ENCODE measurements around the gene SP7.

- TF ChIP-seq MEIS2 (IDR thresholded peaks at IDR 0.05; ENCODE audit: partially characterized antibody) = no peak
- no peak for TF ChIP-seq MTA1 (IDR thresholded peaks at IDR 0.05; ENCODE audit: borderline replicate concordance)
- 0 out of 2 replicates have a peak, but pooled peaks have one; percentile 7 for TF ChIP-seq TCF3 (CRISPR knock-in tag; IDR thresholded peaks at IDR 0.05)
- TF ChIP-seq CHD4 (IDR thresholded peaks at IDR 0.05; ENCODE audit: insufficient read depth, insufficient replicate concordance, low read depth, low read length, poor library complexity, severe bottlenecking) = no peak
- no peak for TF ChIP-seq ZNF184 (CRISPR knock-in tag; IDR thresholded peaks at IDR 0.05)
- no peak for TF ChIP-seq GTF2B (IDR thresholded peaks at IDR 0.05; ENCODE audit: extremely low read depth, insufficient read length)
- no peak for TF ChIP-seq ZNF696 (CRISPR knock-in tag; conservative IDR thresholded peaks at IDR 0.05)
- TF ChIP-seq, protein P1, sequence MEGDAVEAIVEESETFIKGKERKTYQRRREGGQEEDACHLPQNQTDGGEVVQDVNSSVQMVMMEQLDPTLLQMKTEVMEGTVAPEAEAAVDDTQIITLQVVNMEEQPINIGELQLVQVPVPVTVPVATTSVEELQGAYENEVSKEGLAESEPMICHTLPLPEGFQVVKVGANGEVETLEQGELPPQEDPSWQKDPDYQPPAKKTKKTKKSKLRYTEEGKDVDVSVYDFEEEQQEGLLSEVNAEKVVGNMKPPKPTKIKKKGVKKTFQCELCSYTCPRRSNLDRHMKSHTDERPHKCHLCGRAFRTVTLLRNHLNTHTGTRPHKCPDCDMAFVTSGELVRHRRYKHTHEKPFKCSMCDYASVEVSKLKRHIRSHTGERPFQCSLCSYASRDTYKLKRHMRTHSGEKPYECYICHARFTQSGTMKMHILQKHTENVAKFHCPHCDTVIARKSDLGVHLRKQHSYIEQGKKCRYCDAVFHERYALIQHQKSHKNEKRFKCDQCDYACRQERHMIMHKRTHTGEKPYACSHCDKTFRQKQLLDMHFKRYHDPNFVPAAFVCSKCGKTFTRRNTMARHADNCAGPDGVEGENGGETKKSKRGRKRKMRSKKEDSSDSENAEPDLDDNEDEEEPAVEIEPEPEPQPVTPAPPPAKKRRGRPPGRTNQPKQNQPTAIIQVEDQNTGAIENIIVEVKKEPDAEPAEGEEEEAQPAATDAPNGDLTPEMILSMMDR (IDR thresholded peaks at IDR 0.05 in 2 of 3, conservative IDR thresholded peaks at IDR 0.05 in 1 of 3; ENCODE audit: insufficient read depth in 2 of 3, low read depth in 1 of 3, low read length in 3 of 3) = no peak
- no peak for TF ChIP-seq RFX5 (IDR thresholded peaks at IDR 0.05; ENCODE audit: low read depth, low read length)
- peak; percentile 94 for TF ChIP-seq CHD1 (IDR thresholded peaks at IDR 0.05; ENCODE audit: low read length)
- no peak for TF ChIP-seq EGR1 (conservative IDR thresholded peaks at IDR 0.05)
Measured at GRCh38 chr12:53378724-53379388, 42.7 kb upstream of the SP7 start.

All from K562 (cell line).